GM12875 (cell line): ENCODE data around the gene ALB.

Experiments used
- H3K4me3 ChIP-seq: one replicate; pipeline ENCODE4 v1.5.1; 2011; ENCODE audit warnings: low read depth, low read length, control low read depth
- TF ChIP-seq, protein P1 (sequence below): IDR thresholded peaks from 2 replicates; pipeline ENCODE4 v1.5.1; 2011; ENCODE audit warnings: low read depth, mild to moderate bottlenecking, control low read depth, inconsistent platforms, low read length, moderate library complexity, borderline replicate concordance; ENCODE audit not compliant: insufficient read depth

The ALB gene

GRCh38 chr4:73445383-73446335, 41.6 kb downstream of the ALB start:
- TF ChIP-seq, protein P1, sequence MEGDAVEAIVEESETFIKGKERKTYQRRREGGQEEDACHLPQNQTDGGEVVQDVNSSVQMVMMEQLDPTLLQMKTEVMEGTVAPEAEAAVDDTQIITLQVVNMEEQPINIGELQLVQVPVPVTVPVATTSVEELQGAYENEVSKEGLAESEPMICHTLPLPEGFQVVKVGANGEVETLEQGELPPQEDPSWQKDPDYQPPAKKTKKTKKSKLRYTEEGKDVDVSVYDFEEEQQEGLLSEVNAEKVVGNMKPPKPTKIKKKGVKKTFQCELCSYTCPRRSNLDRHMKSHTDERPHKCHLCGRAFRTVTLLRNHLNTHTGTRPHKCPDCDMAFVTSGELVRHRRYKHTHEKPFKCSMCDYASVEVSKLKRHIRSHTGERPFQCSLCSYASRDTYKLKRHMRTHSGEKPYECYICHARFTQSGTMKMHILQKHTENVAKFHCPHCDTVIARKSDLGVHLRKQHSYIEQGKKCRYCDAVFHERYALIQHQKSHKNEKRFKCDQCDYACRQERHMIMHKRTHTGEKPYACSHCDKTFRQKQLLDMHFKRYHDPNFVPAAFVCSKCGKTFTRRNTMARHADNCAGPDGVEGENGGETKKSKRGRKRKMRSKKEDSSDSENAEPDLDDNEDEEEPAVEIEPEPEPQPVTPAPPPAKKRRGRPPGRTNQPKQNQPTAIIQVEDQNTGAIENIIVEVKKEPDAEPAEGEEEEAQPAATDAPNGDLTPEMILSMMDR: no peak
- no peak overlapping the region for H3K4me3 ChIP-seq

DNA sequence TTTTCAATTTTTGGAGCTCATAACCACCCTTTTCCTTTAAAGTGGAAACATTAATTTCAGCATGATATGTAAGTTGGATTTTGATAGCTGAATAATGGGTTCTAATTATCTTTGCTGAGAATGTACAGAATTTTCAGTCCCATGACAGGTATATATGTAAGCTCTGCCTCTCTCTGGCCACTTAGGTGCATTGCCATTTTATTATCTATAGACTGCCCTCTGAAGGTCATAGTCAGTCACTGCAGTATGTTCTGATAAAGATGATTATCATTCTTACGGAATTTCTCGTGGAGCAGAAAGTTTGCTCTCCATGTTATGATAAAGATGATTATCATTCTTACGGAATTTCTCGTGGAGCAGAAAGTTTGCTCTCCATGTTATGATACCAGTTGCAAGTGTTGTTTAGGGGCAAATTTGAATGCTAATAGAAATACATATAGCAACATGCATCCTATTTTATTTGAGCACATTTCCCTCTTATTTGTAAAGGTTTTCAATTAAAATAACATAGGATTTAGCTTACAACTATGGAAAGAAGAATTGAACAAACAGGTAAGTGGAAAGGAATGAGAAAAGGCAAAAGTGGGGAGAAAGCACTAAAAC, 42.4 kb downstream of the ALB start:
- TF ChIP-seq, protein P1: peak; percentile 61
- no peak overlapping the region for H3K4me3 ChIP-seq

GRCh38 chr4:73447671-73448070, 43.6 kb downstream of the ALB start:
- TF ChIP-seq, protein P1: no peak
- no peak overlapping the region for H3K4me3 ChIP-seq

GRCh38 chr4:73448448-73449203, 44.5 kb downstream of the ALB start:
- no peak overlapping the region for H3K4me3 ChIP-seq
- TF ChIP-seq, protein P1: no peak

DNA sequence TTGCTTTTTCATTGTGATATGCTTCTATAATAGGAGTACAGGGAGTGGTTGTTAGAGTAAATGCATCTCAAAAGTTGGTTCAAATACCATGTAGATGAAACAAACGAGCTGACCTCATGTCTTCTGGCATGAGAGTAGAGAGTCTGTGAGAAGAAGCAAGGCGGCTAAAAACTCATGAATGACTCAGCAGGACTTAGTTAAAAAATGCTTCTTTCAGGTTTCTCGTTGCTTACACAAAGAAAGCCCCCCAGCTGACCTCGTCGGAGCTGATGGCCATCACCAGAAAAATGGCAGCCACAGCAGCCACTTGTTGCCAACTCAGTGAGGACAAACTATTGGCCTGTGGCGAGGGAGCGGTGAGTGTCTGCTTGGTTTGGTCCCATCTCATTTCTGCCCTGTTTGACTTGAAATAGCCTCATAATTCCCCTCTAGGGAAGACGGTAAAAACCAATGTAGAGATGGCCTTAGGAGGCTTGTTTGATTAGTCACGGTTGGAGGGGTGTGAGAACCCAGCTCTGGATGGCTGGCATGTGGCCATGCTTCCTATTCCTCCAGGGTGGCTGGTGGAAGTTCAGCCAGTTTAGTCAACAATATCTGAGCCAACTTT, 46.4 kb downstream of the ALB start:
- TF ChIP-seq, protein P1: no peak
- H3K4me3 ChIP-seq: no peak overlapping the region

GRCh38 chr4:73451404-73451803, 47.3 kb downstream of the ALB start:
- no peak overlapping the region for H3K4me3 ChIP-seq
- TF ChIP-seq, protein P1: no peak
